HG02943 (cell line): ENCODE results near the gene ANKRD12.
"Not testable (repeated sequence)": the region's sequence is repeated elsewhere in the genome, so short reads cannot be mapped to it uniquely, and the experiment has no call there.

Experiments used
- ATAC-seq: cut with Tn5 transposase; IDR thresholded peaks from one replicate; pipeline ENCODE4 v1.9.1; 2021; ENCODE audit warnings: mild to moderate bottlenecking, low read depth, moderate library complexity; ENCODE audit not compliant: unreplicated experiment

Gene ANKRD12

GRCh38 chr18:9221040-9221439 is 84.5 kb downstream of the ANKRD12 start:
- no peak for ATAC-seq

GRCh38 chr18:9221661-9222060 is 85.1 kb downstream of the ANKRD12 start:
- ATAC-seq = no peak

- no peak for ATAC-seq
Observed at GRCh38 chr18:9223356-9223755, 86.8 kb downstream of the ANKRD12 start.

GRCh38 chr18:9226463-9226862 is 89.9 kb downstream of the ANKRD12 start:
- ATAC-seq = no peak

GRCh38 chr18:9231852-9232486 is 95.4 kb downstream of the ANKRD12 start:
- ATAC-seq = no peak

GRCh38 chr18:9232977-9233376 is 96.4 kb downstream of the ANKRD12 start:
- ATAC-seq = no peak

- no peak for ATAC-seq
Observed at GRCh38 chr18:9233771-9234440, 97.3 kb downstream of the ANKRD12 start.

GRCh38 chr18:9234528-9234927 is 97.9 kb downstream of the ANKRD12 start:
- ATAC-seq = no peak

GRCh38 chr18:9237981-9238380 is 101.4 kb downstream of the ANKRD12 start:
- ATAC-seq = no peak

- no peak for ATAC-seq
Observed at GRCh38 chr18:9239720-9240119, 103.1 kb downstream of the ANKRD12 start.

- no peak for ATAC-seq
Observed at GRCh38 chr18:9240270-9240669, 103.7 kb downstream of the ANKRD12 start.

- no peak for ATAC-seq
Observed at GRCh38 chr18:9243029-9243428, 106.4 kb downstream of the ANKRD12 start.

- no peak for ATAC-seq
Observed at GRCh38 chr18:9244376-9244775, 107.8 kb downstream of the ANKRD12 start.

GRCh38 chr18:9248661-9249060 is 112.1 kb downstream of the ANKRD12 start:
- ATAC-seq = no peak

- ATAC-seq = no peak
Observed at GRCh38 chr18:9249254-9249653, 112.7 kb downstream of the ANKRD12 start.

GRCh38 chr18:9259173-9259572 is 122.6 kb downstream of the ANKRD12 start:
- no peak for ATAC-seq

- no peak for ATAC-seq
Observed at GRCh38 chr18:9260388-9261380, 124.1 kb downstream of the ANKRD12 start.

GRCh38 chr18:9263264-9263663 is 126.7 kb downstream of the ANKRD12 start:
- no peak for ATAC-seq

- not testable (repeated sequence) for ATAC-seq
Observed at GRCh38 chr18:9264797-9265196, 128.2 kb downstream of the ANKRD12 start.

- no peak for ATAC-seq
Observed at GRCh38 chr18:9273221-9273620, 136.6 kb downstream of the ANKRD12 start.

- ATAC-seq = no peak
Observed at GRCh38 chr18:9275890-9276289, 139.3 kb downstream of the ANKRD12 start.
